ENCODE results near the gene SLC7A11. TPM values are rescaled to one million over a fixed set of nuclear protein-coding genes. Genes with fewer than 3 reads are reported as not detected.

The SLC7A11 gene
- total and polyA plus RNA-seq, 2 of the 4 experiments (the other 2 are of a cell fraction): 8.3 to 24.7 TPM

GRCh38 chr4:138216272-138216867 lies 25.8 kb downstream of the SLC7A11 start:
- no peak for ATAC-seq (ENCODE audit: low read depth)
- peak overlapping the region; percentile 45; the same call in 1 of the 2 replicates for H3K23ac ChIP-seq (ENCODE audit: low read depth, low read length)
- ChIA-PET POLR2A (ENCODE audit: unreplicated experiment) (no interaction called here), CTCF (no interaction called here)
- peak overlapping the region; percentile 80; the same call in 1 of the 2 replicates for H4K5ac ChIP-seq (ENCODE audit: low read depth, low read length)
- H4K8ac ChIP-seq (ENCODE audit: low read depth in 2 of 2, low read length in 2 of 2): peak overlapping the region; percentile 47 to 60; a peak in 3 of 4 replicates
- peaks cover 13 to 26% of the 10 kb centered on the region in 2 experiments for H3K79me1 ChIP-seq (ENCODE audit: low read depth in 1 of 2, low read length in 2 of 2)
- peak overlapping the region; percentile 89; the same call in 1 of the 3 replicates for H2BK15ac ChIP-seq (ENCODE audit: low read depth, low read length)
- dilution Hi-C loops (cut with HindIII; ENCODE audit: low sequenced_read_pairs, unreplicated experiment): no loop called here
- no peak overlapping the region; the same call in 1 of the 2 replicates for H3K27ac ChIP-seq (ENCODE audit: insufficient read depth, low read length)
- DNase-seq: no peak
- no peak overlapping the region for H3K4me2 ChIP-seq (ENCODE audit: low read depth, low read length)
- peaks cover 23% of the 10 kb centered on the region for H3K36me3 ChIP-seq (ENCODE audit: control insufficient read depth, insufficient read depth, low read length)
- H4K91ac ChIP-seq (ENCODE audit: insufficient read depth, low read depth, low read length): no peak overlapping the region
- H3K18ac ChIP-seq (ENCODE audit: low read depth, low read length): peak overlapping the region; percentile 46; the same call in 1 of the 2 replicates
- 100% methylated on average over 1 of the region's 4 CpGs; no CpG with 5 or more reads in 1 of the 2 experiments for WGBS, 2 experiments (ENCODE audit: extremely low coverage in 2 of 2, insufficient read length in 1 of 2)
- peaks cover 4% of the 10 kb centered on the region for H3K4me1 ChIP-seq (ENCODE audit: control insufficient read depth, insufficient read depth, low read length)
- no peak overlapping the region; the same call in 1 of the 2 replicates for H2AK5ac ChIP-seq (ENCODE audit: low read depth, low read length)
- intact Hi-C loops (cut with micrococcal nuclease): no loop called here
- no peak overlapping the region for H3K4me3 ChIP-seq (ENCODE audit: insufficient read depth, low read depth, low read length)
- peak overlapping the region; percentile 72 for H3K4ac ChIP-seq (ENCODE audit: low read depth, low read length)
- no peak overlapping the region for H2AFZ ChIP-seq (replicated peaks; ENCODE audit: low read length, poor library complexity)
- H2BK5ac ChIP-seq (ENCODE audit: low read depth, low read length, poor library complexity, severe bottlenecking): peak overlapping the region; percentile 65
- no TSS peak for BruUV-seq (replicated peaks)
- peak overlapping the region; percentile 44; the same call in 1 of the 2 replicates for H2BK20ac ChIP-seq (ENCODE audit: low read depth, low read length)
- peaks cover 7% of the 10 kb centered on the region; the same call in 1 of the 2 replicates for H3K9me1 ChIP-seq (ENCODE audit: insufficient read depth, low read length)
- no peaks in the 10 kb centered on the region for H3K9me3 ChIP-seq (ENCODE audit: control insufficient read depth, insufficient read depth, low read length)
- H3K27me3 ChIP-seq (ENCODE audit: control insufficient read depth, insufficient read depth, low read length): no peaks in the 10 kb centered on the region
- peak overlapping the region; percentile 55; the same call in 1 of the 2 replicates for H2BK120ac ChIP-seq (ENCODE audit: low read depth, low read length)
- no peaks in the 10 kb centered on the region for H4K20me1 ChIP-seq (ENCODE audit: insufficient read depth, low read length)
- H3K9ac ChIP-seq (ENCODE audit: low read depth, low read length): no peak overlapping the region
- H3K56ac ChIP-seq (ENCODE audit: extremely low read depth, insufficient read depth, low read length): no peak overlapping the region
- in situ Hi-C loops (cut with MboI; ENCODE audit: low sequenced_read_pairs): loop anchor here (25.0 kb wide), 1 partner anchor 646 kb away; no protein-coding TSS in a partner anchor
- TF ChIP-seq POLR2A (IDR thresholded peaks at IDR 0.05; ENCODE audit: low read depth, low read length) (no peak), MAFK (IDR thresholded peaks at IDR 0.05; ENCODE audit: low read depth, low read length) (no peak), MXI1 (IDR thresholded peaks at IDR 0.05; ENCODE audit: borderline replicate concordance, low read depth, low read length) (no peak), USF2 (IDR thresholded peaks at IDR 0.05; ENCODE audit: low read depth, low read length) (no peak), SMC3 (IDR thresholded peaks at IDR 0.05; ENCODE audit: low read depth, low read length) (no peak), CEBPB (IDR thresholded peaks at IDR 0.05; ENCODE audit: low read depth, low read length) (no peak), FOS (IDR thresholded peaks at IDR 0.05; ENCODE audit: low read depth, low read length) (no peak), NFE2L2 (IDR thresholded peaks at IDR 0.05; ENCODE audit: low read depth, low read length) (no peak), BHLHE40 (IDR thresholded peaks at IDR 0.05; ENCODE audit: low read depth, low read length) (no peak)
- TF ChIP-seq, protein P1, sequence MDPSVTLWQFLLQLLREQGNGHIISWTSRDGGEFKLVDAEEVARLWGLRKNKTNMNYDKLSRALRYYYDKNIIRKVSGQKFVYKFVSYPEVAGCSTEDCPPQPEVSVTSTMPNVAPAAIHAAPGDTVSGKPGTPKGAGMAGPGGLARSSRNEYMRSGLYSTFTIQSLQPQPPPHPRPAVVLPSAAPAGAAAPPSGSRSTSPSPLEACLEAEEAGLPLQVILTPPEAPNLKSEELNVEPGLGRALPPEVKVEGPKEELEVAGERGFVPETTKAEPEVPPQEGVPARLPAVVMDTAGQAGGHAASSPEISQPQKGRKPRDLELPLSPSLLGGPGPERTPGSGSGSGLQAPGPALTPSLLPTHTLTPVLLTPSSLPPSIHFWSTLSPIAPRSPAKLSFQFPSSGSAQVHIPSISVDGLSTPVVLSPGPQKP (IDR thresholded peaks at IDR 0.05; ENCODE audit: borderline replicate concordance, low read depth, low read length): no peak
- H3K14ac ChIP-seq (replicated peaks; ENCODE audit: low read depth, low read length): peak overlapping the region; percentile 86; the same call in 1 of the 2 replicates
- no peak overlapping the region for H2AK9ac ChIP-seq (replicated peaks; ENCODE audit: low read depth, low read length, poor library complexity)

Measured in IMR-90 (cell line).